PFSK-1 (cell line): ENCODE results near the gene RALGAPA2.

ENCODE experiments used
- FOXP2 ChIP-seq: optimal IDR thresholded peaks from 2 replicates; pipeline ENCODE3; 2011; ENCODE audit warnings: borderline replicate concordance, control low read depth, inconsistent platforms; ENCODE audit not compliant: insufficient read depth; ENCODE audit errors: extremely low read length, extremely low read depth
- POLR2AphosphoS5 ChIP-seq: IDR thresholded peaks from 2 replicates; pipeline ENCODE4 v1.6.1; 2012; ENCODE audit warnings: low read depth, mild to moderate bottlenecking, control low read depth, low read length, moderate library complexity
- SIN3A ChIP-seq: IDR thresholded peaks from 2 replicates; pipeline ENCODE4 v1.6.1; 2012; ENCODE audit warnings: mild to moderate bottlenecking, low read length, moderate library complexity, borderline replicate concordance; ENCODE audit not compliant: insufficient read depth
- TAF1 ChIP-seq: IDR thresholded peaks from 2 replicates; pipeline ENCODE4 v1.6.1; 2012; ENCODE audit warnings: low read length, control low read depth, borderline replicate concordance; ENCODE audit not compliant: insufficient read depth
- TF ChIP-seq, protein P1 (sequence below), 2 experiments: IDR thresholded peaks; 2 replicates each; pipeline versions ENCODE4 v1.6.1 to v1.8.0; 2011 to 2012; ENCODE audit warnings: low read depth in 2 of 2, low read length in 2 of 2, control low read depth in 1 of 2, inconsistent platforms in 1 of 2, mild to moderate bottlenecking in 1 of 2, moderate library complexity in 1 of 2; ENCODE audit not compliant: insufficient read depth in 1 of 2

Gene RALGAPA2

DNA sequence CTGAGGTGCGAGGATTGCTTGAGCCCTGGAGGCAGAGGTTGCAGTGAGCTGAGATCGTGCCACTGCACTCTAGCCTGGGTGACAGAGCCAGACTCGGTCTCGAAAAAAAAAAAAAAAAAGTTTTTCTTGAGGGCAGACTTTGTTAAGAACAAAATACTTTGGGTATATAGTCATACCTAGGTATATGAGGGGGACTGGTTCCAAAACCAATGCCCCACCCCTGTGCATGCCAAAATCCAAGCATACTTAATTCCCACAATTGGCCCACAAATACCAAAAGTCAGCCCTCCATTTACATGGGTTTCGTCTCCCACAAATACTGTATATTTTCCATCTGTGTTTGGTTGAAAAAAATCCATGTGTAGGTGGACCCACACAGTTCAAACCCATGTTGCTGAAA lies 224.6 kb downstream of the RALGAPA2 start:
- TF ChIP-seq, protein P1, sequence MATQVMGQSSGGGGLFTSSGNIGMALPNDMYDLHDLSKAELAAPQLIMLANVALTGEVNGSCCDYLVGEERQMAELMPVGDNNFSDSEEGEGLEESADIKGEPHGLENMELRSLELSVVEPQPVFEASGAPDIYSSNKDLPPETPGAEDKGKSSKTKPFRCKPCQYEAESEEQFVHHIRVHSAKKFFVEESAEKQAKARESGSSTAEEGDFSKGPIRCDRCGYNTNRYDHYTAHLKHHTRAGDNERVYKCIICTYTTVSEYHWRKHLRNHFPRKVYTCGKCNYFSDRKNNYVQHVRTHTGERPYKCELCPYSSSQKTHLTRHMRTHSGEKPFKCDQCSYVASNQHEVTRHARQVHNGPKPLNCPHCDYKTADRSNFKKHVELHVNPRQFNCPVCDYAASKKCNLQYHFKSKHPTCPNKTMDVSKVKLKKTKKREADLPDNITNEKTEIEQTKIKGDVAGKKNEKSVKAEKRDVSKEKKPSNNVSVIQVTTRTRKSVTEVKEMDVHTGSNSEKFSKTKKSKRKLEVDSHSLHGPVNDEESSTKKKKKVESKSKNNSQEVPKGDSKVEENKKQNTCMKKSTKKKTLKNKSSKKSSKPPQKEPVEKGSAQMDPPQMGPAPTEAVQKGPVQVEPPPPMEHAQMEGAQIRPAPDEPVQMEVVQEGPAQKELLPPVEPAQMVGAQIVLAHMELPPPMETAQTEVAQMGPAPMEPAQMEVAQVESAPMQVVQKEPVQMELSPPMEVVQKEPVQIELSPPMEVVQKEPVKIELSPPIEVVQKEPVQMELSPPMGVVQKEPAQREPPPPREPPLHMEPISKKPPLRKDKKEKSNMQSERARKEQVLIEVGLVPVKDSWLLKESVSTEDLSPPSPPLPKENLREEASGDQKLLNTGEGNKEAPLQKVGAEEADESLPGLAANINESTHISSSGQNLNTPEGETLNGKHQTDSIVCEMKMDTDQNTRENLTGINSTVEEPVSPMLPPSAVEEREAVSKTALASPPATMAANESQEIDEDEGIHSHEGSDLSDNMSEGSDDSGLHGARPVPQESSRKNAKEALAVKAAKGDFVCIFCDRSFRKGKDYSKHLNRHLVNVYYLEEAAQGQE (IDR thresholded peaks at IDR 0.05; ENCODE audit: insufficient read depth in 1 of 2, low read depth in 2 of 2, low read length in 2 of 2), result no peak
- TF ChIP-seq POLR2AphosphoS5 (no peak), SIN3A (no peak), TAF1 (no peak), FOXP2 (no peak)

GRCh38 chr20:20483328-20483727 lies 229.1 kb downstream of the RALGAPA2 start:
- TF ChIP-seq POLR2AphosphoS5 (no peak), TAF1 (no peak), FOXP2 (no peak)

DNA sequence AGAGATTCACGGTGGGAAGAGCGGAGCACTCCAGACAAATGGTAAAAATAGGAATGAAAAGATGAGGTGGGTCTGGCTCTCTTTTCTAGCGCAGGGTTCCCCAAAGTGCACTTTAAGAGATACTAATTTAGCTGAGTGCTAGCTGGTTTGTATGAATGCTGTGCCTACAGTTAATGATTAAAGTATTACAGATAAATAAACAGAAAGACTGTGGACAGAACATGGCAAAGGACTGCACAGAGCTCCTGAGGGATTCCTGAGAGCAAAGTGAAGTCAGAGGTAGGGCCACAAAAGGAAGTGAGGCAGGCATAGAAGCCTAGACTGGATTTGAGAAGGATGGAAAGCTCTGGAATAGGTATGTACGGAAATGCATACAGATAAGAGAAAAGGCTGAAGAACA lies 230.0 kb downstream of the RALGAPA2 start:
- no peak for TF ChIP-seq POLR2AphosphoS5
- TF ChIP-seq SIN3A, result no peak
- TF ChIP-seq FOXP2, result no peak
- TF ChIP-seq TAF1, result no peak
- TF ChIP-seq, protein P1 (IDR thresholded peaks at IDR 0.05; ENCODE audit: insufficient read depth in 1 of 2, low read depth in 2 of 2, low read length in 2 of 2), result no peak

GRCh38 chr20:20480689-20481088 lies 231.8 kb downstream of the RALGAPA2 start:
- no peak for TF ChIP-seq TAF1
- no peak for TF ChIP-seq FOXP2

DNA sequence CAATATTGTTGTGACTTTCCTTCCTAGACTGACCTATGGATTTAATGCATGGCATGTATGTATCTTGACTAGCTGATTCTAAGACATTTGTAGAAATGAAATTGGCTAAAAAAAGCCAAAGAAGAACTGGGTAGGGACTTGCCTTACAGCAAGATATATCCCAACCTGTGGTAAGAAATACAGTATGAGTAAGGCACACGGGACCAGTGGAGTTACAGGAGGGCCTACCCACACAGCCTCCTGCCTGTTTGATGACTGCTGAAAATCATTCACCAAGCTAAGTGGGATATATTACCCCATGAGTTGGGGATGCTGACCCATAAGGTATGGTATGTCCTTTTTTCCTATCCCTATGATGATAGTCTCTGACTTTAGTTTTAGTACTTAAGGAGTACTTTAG lies 232.3 kb downstream of the RALGAPA2 start:
- TF ChIP-seq SIN3A (no peak), FOXP2 (no peak), POLR2AphosphoS5 (no peak), TAF1 (no peak)
- TF ChIP-seq, protein P1 (IDR thresholded peaks at IDR 0.05; ENCODE audit: insufficient read depth in 1 of 2, low read depth in 2 of 2, low read length in 2 of 2), result no peak

GRCh38 chr20:20477444-20478041 lies 234.9 kb downstream of the RALGAPA2 start:
- TF ChIP-seq POLR2AphosphoS5, result no peak
- TF ChIP-seq SIN3A, result no peak
- TF ChIP-seq TAF1, result no peak
- TF ChIP-seq FOXP2, result no peak
- TF ChIP-seq, protein P1 (IDR thresholded peaks at IDR 0.05; ENCODE audit: insufficient read depth in 1 of 2, low read depth in 2 of 2, low read length in 2 of 2), result no peak
